HG02623 (cell line): ENCODE measurements around the gene OR4K2.
"Not testable (repeated sequence)": the region's sequence is repeated elsewhere in the genome, so short reads cannot be mapped to it uniquely, and the experiment has no call there.

Experiments used
- ATAC-seq: cut with Tn5 transposase; IDR thresholded peaks from one replicate; pipeline ENCODE4 v1.9.1; 2021; ENCODE audit warnings: moderate library complexity; ENCODE audit not compliant: unreplicated experiment

OR4K2 gene, protein sequence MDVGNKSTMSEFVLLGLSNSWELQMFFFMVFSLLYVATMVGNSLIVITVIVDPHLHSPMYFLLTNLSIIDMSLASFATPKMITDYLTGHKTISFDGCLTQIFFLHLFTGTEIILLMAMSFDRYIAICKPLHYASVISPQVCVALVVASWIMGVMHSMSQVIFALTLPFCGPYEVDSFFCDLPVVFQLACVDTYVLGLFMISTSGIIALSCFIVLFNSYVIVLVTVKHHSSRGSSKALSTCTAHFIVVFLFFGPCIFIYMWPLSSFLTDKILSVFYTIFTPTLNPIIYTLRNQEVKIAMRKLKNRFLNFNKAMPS

GRCh38 chr14:19874842-19875241, at the start of gene OR4K2:
TSS of gene OR4K2 (plus strand) at chr14:19875142. CDS start at chr14:19876268, 1,126 bp downstream.
- ATAC-seq: no peak

DNA sequence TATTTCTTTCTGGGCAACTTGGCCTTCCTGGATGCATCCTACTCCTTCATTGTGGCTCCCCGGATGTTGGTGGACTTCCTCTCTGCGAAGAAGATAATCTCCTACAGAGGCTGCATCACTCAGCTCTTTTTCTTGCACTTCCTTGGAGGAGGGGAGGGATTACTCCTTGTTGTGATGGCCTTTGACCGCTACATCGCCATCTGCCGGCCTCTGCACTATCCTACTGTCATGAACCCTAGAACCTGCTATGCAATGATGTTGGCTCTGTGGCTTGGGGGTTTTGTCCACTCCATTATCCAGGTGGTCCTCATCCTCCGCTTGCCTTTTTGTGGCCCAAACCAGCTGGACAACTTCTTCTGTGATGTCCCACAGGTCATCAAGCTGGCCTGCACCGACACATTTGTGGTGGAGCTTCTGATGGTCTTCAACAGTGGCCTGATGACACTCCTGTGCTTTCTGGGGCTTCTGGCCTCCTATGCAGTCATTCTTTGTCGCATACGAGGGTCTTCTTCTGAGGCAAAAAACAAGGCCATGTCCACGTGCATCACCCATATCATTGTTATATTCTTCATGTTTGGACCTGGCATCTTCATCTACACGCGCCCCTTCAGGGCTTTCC, 47.2 kb upstream of the OR4K2 start:
- not testable (repeated sequence) for ATAC-seq

DNA sequence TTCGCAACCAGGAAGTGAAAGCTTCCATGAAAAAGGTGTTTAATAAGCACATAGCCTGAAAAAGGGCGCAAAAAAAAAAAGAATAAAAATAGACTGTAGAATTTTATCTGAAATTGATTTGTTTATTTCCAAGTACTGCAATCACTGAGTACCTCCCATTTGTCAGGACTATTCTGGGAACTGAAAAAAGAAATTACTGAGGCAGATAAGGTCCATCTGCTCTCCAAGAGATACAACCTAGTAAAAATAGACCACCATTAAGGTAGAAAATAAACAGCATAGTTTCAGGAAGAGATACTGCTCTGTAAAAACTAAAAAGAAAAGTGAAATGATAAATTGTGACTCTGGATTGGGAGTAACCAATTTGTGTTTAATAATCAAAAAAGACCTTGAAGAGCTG, 46.6 kb upstream of the OR4K2 start:
- ATAC-seq: no peak

DNA sequence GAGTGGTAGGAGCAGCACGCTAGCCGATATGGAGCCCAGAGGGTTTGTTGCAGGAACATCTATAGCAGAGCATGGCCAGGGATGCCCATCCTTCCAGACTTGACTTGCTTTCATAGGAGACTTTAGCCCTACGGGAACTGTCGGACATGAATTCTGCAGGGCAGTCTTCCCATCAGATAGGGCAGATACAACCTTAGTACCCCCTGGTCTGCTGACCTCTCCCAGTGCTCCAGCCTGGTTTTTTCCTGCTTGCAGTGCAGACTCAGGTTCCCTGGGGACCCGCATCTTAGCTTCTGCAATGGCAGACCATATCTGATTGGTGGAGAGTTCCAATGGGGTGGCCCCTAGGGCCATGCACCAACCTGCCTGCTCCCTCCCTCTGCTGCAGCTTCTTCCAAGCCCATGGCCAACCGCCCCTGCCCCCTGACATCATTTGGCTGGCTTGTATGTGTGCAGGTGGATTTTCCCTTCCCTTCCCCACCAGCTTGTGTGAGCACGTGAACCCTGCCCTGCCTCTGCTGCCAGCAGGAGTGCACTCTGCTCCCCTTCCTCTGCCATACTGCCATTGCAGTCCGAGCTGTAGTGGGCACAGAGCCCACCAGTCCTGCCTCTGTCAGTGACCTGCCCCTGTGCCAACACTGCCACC, 40.6 kb upstream of the OR4K2 start:
- not testable (repeated sequence) for ATAC-seq

GRCh38 chr14:19838433-19838832, 36.5 kb upstream of the OR4K2 start:
- no peak for ATAC-seq

GRCh38 chr14:19851365-19851764, 23.6 kb upstream of the OR4K2 start:
- ATAC-seq: no peak

- ATAC-seq: not testable (repeated sequence)
Measured at GRCh38 chr14:19866061-19866669, 8.8 kb upstream of the OR4K2 start.

DNA sequence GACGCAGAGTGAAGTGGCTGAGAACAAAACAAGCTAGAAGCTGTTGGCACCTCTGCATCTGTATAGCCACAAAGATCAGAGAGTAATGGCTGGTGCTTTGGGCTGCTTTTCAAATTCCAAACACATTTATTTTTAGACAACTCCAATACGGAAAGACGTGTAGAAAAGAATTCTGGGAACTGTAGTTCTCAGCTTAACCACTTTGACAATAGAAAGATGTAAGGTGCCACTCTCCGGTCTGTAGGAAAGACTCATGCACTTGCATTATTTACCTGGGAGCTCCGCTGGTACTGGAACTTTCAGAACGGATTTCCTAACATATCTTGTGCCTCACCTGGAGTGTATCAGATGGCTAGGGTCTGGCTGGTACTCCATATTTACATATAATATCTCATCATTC, 1.8 kb upstream of the OR4K2 start:
- no peak for ATAC-seq

GRCh38 chr14:19878029-19878642, 3.2 kb downstream of the OR4K2 start:
- no peak for ATAC-seq

DNA sequence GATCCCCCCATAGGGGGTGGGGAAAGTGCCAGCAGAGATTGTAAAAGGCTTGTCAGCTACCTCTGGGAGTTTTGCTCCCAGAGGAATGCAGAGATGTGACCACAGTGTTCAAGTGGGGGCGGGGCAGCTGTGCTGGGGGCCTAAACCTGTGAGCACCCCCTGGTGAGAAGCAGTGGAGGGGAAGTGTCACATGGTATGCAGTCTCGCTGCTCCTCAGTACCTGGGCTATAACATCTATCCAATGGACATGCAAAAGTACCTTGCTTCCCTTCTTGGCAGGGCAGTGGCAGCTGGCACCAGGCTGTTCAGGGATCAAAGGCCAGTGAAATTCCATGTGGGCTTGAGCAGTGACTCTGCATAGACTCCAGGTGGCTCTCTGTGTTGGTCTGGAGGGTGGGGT, 20.3 kb downstream of the OR4K2 start:
- ATAC-seq: no peak

GRCh38 chr14:19900999-19901398, 26.1 kb downstream of the OR4K2 start:
- ATAC-seq: no peak

GRCh38 chr14:19902409-19902808, 27.5 kb downstream of the OR4K2 start:
- no peak for ATAC-seq

DNA sequence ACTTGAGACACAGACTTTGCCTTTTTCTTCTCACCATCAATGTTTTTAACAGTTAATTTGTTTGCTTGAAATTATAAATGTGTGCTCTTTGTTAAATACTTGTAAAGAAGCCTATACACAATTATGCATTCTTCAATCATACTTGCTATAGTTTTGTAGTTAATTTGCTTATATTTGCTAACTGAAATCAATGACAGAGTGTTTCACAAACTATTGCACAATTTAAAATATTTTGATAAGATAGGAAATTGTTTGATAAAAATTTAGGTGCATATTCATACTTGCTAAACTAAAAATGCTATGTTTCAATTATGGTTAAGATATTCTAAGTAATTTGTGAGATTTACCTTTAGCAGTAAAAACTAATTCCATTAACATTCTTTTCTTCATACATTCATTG, 31.7 kb downstream of the OR4K2 start:
- no peak for ATAC-seq

- ATAC-seq: no peak
Measured at GRCh38 chr14:19911114-19911513, 36.2 kb downstream of the OR4K2 start.

DNA sequence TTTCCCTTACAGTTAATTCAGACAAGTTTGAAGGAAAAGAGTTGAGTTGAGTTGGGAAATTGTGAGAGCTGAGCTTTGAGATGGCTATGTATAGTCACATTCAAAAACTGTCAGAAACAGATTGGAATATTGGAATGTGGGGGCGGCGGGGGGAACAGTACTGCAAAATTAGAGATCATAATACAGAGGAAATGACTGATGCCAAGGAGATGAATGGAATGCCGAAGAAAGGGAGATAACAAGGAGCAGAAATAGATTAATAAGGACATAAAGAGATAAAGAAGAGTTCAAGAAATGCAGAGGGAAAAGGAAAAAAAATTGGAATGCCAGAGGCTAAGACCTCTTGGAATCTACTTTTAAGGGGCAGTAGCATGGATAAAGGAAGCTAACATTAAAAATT, 42.3 kb downstream of the OR4K2 start:
- no peak for ATAC-seq

GRCh38 chr14:19917955-19918518, 43.1 kb downstream of the OR4K2 start:
- ATAC-seq: no peak

GRCh38 chr14:19918553-19919264, 43.8 kb downstream of the OR4K2 start:
- no peak for ATAC-seq

- ATAC-seq: no peak
Measured at GRCh38 chr14:19920021-19920657, 45.2 kb downstream of the OR4K2 start, which contains the start of gene OR4K5. TSS of gene OR4K5 (plus strand) at chr14:19920607. CDS start at chr14:19920607, 0 bp downstream.

DNA sequence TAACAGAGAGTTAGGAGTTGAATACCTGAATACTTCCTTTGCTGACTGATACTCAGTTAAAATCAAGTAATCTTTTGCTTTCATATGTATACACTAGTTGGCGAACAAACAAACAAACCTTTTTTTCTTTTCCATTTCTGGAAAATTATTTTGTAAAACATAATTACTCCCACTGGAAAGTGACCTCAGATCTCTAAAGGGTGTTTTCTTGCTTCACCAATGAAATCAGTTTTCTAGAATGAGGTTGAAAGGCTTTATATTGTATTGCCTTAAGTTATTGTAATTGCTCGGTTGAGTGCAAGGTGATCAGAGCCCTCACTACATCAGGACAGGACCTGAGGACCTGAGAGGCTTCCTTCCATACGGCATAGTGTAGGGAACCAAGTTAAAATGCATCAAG, 55.7 kb downstream of the OR4K2 start, which contains the start of gene OR4K1:
Gene OR4K1 (plus strand): TSS at position 301 of the 400 bp plus-strand sequence. CDS start 4,750 bp downstream, outside the sequence.
- ATAC-seq: no peak
